IMR-90 (cell line): Measurements from ENCODE around the gene MEIS3. TPM values are rescaled to one million over a fixed set of nuclear protein-coding genes. Genes with fewer than 3 reads are reported as not detected.

Experiments used
- ATAC-seq: fragments of 200-7000 bp; cut with Tn5 transposase; 2 replicates; pipeline ENCODE4 v1.9.1; 2020; ENCODE audit warnings: low read depth, mild to moderate bottlenecking, moderate library complexity
- BruUV-seq: library from RNA; stranded (reverse); fragments of 400-500 nt; replicated peaks from 2 replicates; lab custom pipeline; 2021; lab: Mats Ljungman, UMichigan
- CTCF ChIA-PET: fragments of 300-600 bp; formaldehyde crosslinking; extraction: SDS; loops from one replicate; lab custom pipeline; 2021; ENCODE audit warnings: antibody characterized with exemption; lab: Yijun Ruan, JAX
- POLR2A ChIA-PET: fragments of 300-600 bp; sonication (Branson Sonifier 250); formaldehyde crosslinking; loops from one replicate; lab custom pipeline; 2022; ENCODE audit warnings: antibody characterized with exemption; ENCODE audit not compliant: unreplicated experiment; lab: Charles Lee
- DNase-seq: peaks from one replicate; pipeline ENCODE4 v3.0.0; 2013
- H2AFZ ChIP-seq: replicated peaks from 2 replicates; pipeline ENCODE3; 2013; ENCODE audit warnings: low read length, mild to moderate bottlenecking; ENCODE audit not compliant: poor library complexity
- H2AK5ac ChIP-seq: 2 replicates; pipeline ENCODE4 v1.6.1; 2013; ENCODE audit warnings: low read depth, low read length, inconsistent platforms
- H2AK9ac ChIP-seq: replicated peaks from 2 replicates; pipeline ENCODE3; 2013; ENCODE audit warnings: mild to moderate bottlenecking, low read depth, low read length, moderate library complexity; ENCODE audit not compliant: poor library complexity
- H2BK120ac ChIP-seq: 2 replicates; pipeline ENCODE4 v1.6.1; 2013; ENCODE audit warnings: low read depth, low read length, inconsistent platforms
- H2BK15ac ChIP-seq: 3 replicates; pipeline ENCODE4 v1.6.1; 2013; ENCODE audit warnings: low read depth, low read length, inconsistent platforms
- H2BK20ac ChIP-seq: 2 replicates; pipeline ENCODE4 v1.6.1; 2013; ENCODE audit warnings: low read depth, mild to moderate bottlenecking, inconsistent platforms, low read length, moderate library complexity
- H2BK5ac ChIP-seq: 2 replicates; pipeline ENCODE4 v1.6.1; 2013; ENCODE audit warnings: mild to moderate bottlenecking, low read depth, low read length, inconsistent platforms; ENCODE audit not compliant: poor library complexity, severe bottlenecking
- H3K14ac ChIP-seq: replicated peaks from 2 replicates; pipeline ENCODE4 v1.6.1; 2013; ENCODE audit warnings: low read depth, low read length, inconsistent platforms
- H3K18ac ChIP-seq: 2 replicates; pipeline ENCODE4 v1.6.1; 2013; ENCODE audit warnings: low read depth, low read length, control low read depth
- H3K23ac ChIP-seq: 2 replicates; pipeline ENCODE4 v1.6.1; 2013; ENCODE audit warnings: low read depth, low read length, inconsistent platforms
- H3K27ac ChIP-seq: 2 replicates; pipeline ENCODE4 v1.5.1; 2013; ENCODE audit warnings: mild to moderate bottlenecking, control low read depth, low read length; ENCODE audit not compliant: insufficient read depth
- H3K27me3 ChIP-seq: 2 replicates; pipeline ENCODE4 v1.6.1; 2013; ENCODE audit warnings: low read length; ENCODE audit not compliant: control insufficient read depth, insufficient read depth
- H3K36me3 ChIP-seq: 2 replicates; pipeline ENCODE4 v1.6.1; 2013; ENCODE audit warnings: low read length, mixed read lengths; ENCODE audit not compliant: control insufficient read depth, insufficient read depth
- H3K4ac ChIP-seq: 2 replicates; pipeline ENCODE4 v1.6.1; 2013; ENCODE audit warnings: low read depth, low read length, inconsistent platforms
- H3K4me1 ChIP-seq: 2 replicates; pipeline ENCODE4 v1.6.1; 2013; ENCODE audit warnings: low read length, mixed read lengths; ENCODE audit not compliant: control insufficient read depth, insufficient read depth
- H3K4me2 ChIP-seq: 2 replicates; pipeline ENCODE4 v1.6.1; 2013; ENCODE audit warnings: low read depth, mild to moderate bottlenecking, control low read depth, low read length, moderate library complexity
- H3K4me3 ChIP-seq: 2 replicates; pipeline ENCODE4 v1.5.1; 2013; ENCODE audit warnings: low read depth, mild to moderate bottlenecking, control low read depth, low read length, moderate library complexity; ENCODE audit not compliant: insufficient read depth
- H3K56ac ChIP-seq: 2 replicates; pipeline ENCODE4 v1.6.1; 2013; ENCODE audit warnings: low read length, inconsistent platforms; ENCODE audit not compliant: insufficient read depth; ENCODE audit errors: extremely low read depth
- H3K79me1 ChIP-seq, 2 experiments: 2 replicates each; pipeline ENCODE4 v1.6.1; 2013; ENCODE audit warnings: low read length in 2 of 2, inconsistent platforms in 1 of 2, low read depth in 1 of 2
- H3K9ac ChIP-seq: 2 replicates; pipeline ENCODE4 v1.6.1; 2013; ENCODE audit warnings: low read depth, low read length, control low read depth
- H3K9me1 ChIP-seq: 2 replicates; pipeline ENCODE4 v1.6.1; 2013; ENCODE audit warnings: low read length, inconsistent platforms; ENCODE audit not compliant: insufficient read depth
- H3K9me3 ChIP-seq: 2 replicates; pipeline ENCODE4 v1.6.1; 2013; ENCODE audit warnings: low read length; ENCODE audit not compliant: control insufficient read depth, insufficient read depth
- H4K20me1 ChIP-seq: 2 replicates; pipeline ENCODE4 v1.6.1; 2013; ENCODE audit warnings: low read length, inconsistent platforms; ENCODE audit not compliant: insufficient read depth
- H4K5ac ChIP-seq: 2 replicates; pipeline ENCODE4 v1.6.1; 2013; ENCODE audit warnings: mild to moderate bottlenecking, low read depth, low read length, control low read depth
- H4K8ac ChIP-seq, 2 experiments: 2 replicates each; pipeline ENCODE4 v1.6.1; 2013; ENCODE audit warnings: low read depth in 2 of 2, low read length in 2 of 2, control low read depth in 1 of 2, inconsistent platforms in 1 of 2
- H4K91ac ChIP-seq: 2 replicates; pipeline ENCODE4 v1.6.1; 2013; ENCODE audit warnings: low read depth, low read length, inconsistent platforms; ENCODE audit not compliant: insufficient read depth
- CEBPB ChIP-seq: IDR thresholded peaks from 2 replicates; pipeline ENCODE4 v1.6.1; 2012; ENCODE audit warnings: low read depth, low read length, improper control_type of control experiment
- CHD1 ChIP-seq: IDR thresholded peaks from 2 replicates; pipeline ENCODE4 v1.6.1; 2012; ENCODE audit warnings: low read depth, low read length, improper control_type of control experiment
- CTCF ChIP-seq: conservative IDR thresholded peaks from 2 replicates; pipeline ENCODE4 v1.5.1; 2012; ENCODE audit warnings: mild to moderate bottlenecking, low read depth, low read length, improper control_type of control experiment
- MAFK ChIP-seq: IDR thresholded peaks from 2 replicates; pipeline ENCODE4 v1.6.1; 2012; ENCODE audit warnings: low read depth, low read length, improper control_type of control experiment
- MAZ ChIP-seq: IDR thresholded peaks from 2 replicates; pipeline ENCODE4 v1.6.1; 2012; ENCODE audit warnings: low read depth, mild to moderate bottlenecking, low read length, improper control_type of control experiment, moderate library complexity, borderline replicate concordance
- NFE2L2 ChIP-seq: fragments of 150-350 bp; IDR thresholded peaks from 2 replicates; pipeline ENCODE4 v1.6.1; 2016; ENCODE audit warnings: low read depth, mild to moderate bottlenecking, low read length
- RFX5 ChIP-seq: IDR thresholded peaks from 2 replicates; pipeline ENCODE4 v1.8.0; 2012; ENCODE audit warnings: low read depth, mild to moderate bottlenecking, low read length, moderate library complexity
- SMC3 ChIP-seq: fragments of 150-350 bp; IDR thresholded peaks from 2 replicates; pipeline ENCODE4 v1.6.1; 2016; ENCODE audit warnings: low read depth, mild to moderate bottlenecking, antibody characterized with exemption, low read length, moderate library complexity
- USF2 ChIP-seq: fragments of 150-350 bp; IDR thresholded peaks from 2 replicates; pipeline ENCODE4 v1.6.1; 2017; ENCODE audit warnings: mild to moderate bottlenecking, antibody characterized with exemption, low read length, low read depth
- WGBS, 2 experiments: methylation state at CpG; one replicate each; pipeline versions ENCODE4 v1.1.5 to v1.1.7; 2013; ENCODE audit warnings: missing lambda C conversion rate in 2 of 2; ENCODE audit not compliant: insufficient read length in 1 of 2; ENCODE audit errors: extremely low coverage in 2 of 2; 5-methylcytosine and 5-hydroxymethylcytosine counted together
- dilution Hi-C: fragments of 300-500 bp; cut with HindIII; formaldehyde crosslinking; loops from one replicate; pipeline ENCODE4 v1.14.3; 2018; ENCODE audit warnings: low sequenced_read_pairs; ENCODE audit not compliant: unreplicated experiment
- in situ Hi-C: fragments of 300-500 bp; cut with MboI; formaldehyde crosslinking; loops from 3 replicates; pipeline ENCODE4 v1.14.3; 2019; ENCODE audit warnings: low sequenced_read_pairs, inconsistent platforms, mixed read lengths
- intact Hi-C: fragments of 100-400 bp; cut with micrococcal nuclease; formaldehyde crosslinking; loops from 2 replicates; pipeline ENCODE4 v1.10.0; 2022
- polyA plus RNA-seq, 3 experiments: library from polyadenylated mRNA; depleted of rRNA; stranded (reverse); fragments of >200 nt; gene quantifications; 2 replicates each; pipeline ENCODE4 v1.2.3, GENCODE V29; 2012; ENCODE audit warnings: low replicate concordance in 1 of 3
- total RNA-seq: library from RNA; depleted of rRNA; stranded (reverse); fragments of >200 nt; gene quantifications from 2 replicates; pipeline ENCODE4 v1.2.3, GENCODE V29; 2012

MEIS3 gene
- total and polyA plus RNA-seq, 2 of the 4 experiments (the other 2 are of a cell fraction): 32.4 to 33.0 TPM

- Histone ChIP-seq H2BK120ac (no peak overlapping the region), H2AK9ac (no peak overlapping the region), H2BK5ac (no peak overlapping the region), H4K8ac (no peak overlapping the region), H3K36me3 (no peaks in the 10 kb centered on the region), H3K9ac (no peak overlapping the region), H2BK15ac (no peak overlapping the region), H2BK20ac (no peak overlapping the region), H2AK5ac (no peak overlapping the region), H3K18ac (no peak overlapping the region), H2AFZ (no peak overlapping the region), H3K27me3 (peaks cover 61% of the 10 kb centered on the region), H4K91ac (no peak overlapping the region), H3K4me1 (peaks cover 2% of the 10 kb centered on the region; the same call in 1 of the 2 replicates), H3K9me1 (no peaks in the 10 kb centered on the region), H3K4me2 (no peak overlapping the region), H3K56ac (no peak overlapping the region), H4K20me1 (no peaks in the 10 kb centered on the region), H3K14ac (no peak overlapping the region), H3K9me3 (peaks cover 10% of the 10 kb centered on the region), H3K23ac (no peak overlapping the region), H4K5ac (no peak overlapping the region), H3K27ac (no peak overlapping the region), H3K4me3 (no peak overlapping the region), H3K4ac (no peak overlapping the region), H3K79me1 (no peaks in the 10 kb centered on the region)
- BruUV-seq: no TSS peak
- ChIA-PET CTCF (no interaction called here), POLR2A (no interaction called here)
- ATAC-seq (no peak), DNase-seq (no peak)
- in situ Hi-C loops (no loop called here), dilution Hi-C loops (no loop called here), intact Hi-C loops (no loop called here)
- 56% methylated on average over 4 of the region's 9 CpGs; no CpG with 5 or more reads in 1 of the 2 experiments for WGBS, 2 experiments
- TF ChIP-seq MAZ (no peak), CTCF (no peak), SMC3 (no peak), USF2 (no peak), NFE2L2 (no peak), RFX5 (no peak), CEBPB (no peak), CHD1 (no peak), MAFK (no peak)
Measured at GRCh38 chr19:47448360-47448727, 29.0 kb upstream of the MEIS3 start.
